MM.1S (cell line): ENCODE data around the gene ARHGAP28.

ENCODE experiments used
- EZH2 ChIP-seq: fragments of 300-600 bp; sonication (generic); optimal IDR thresholded peaks from 2 replicates; pipeline ENCODE3; 2017; ENCODE audit warnings: low read depth, mild to moderate bottlenecking, antibody characterized with exemption, low read length, mixed read lengths
- TF ChIP-seq, protein P1 (sequence below): fragments of 300-600 bp; sonication (generic); IDR thresholded peaks from 2 replicates; pipeline ENCODE4 v1.5.1; 2016; ENCODE audit warnings: antibody characterized with exemption, low read length, mixed read lengths

- TF ChIP-seq, protein P1, sequence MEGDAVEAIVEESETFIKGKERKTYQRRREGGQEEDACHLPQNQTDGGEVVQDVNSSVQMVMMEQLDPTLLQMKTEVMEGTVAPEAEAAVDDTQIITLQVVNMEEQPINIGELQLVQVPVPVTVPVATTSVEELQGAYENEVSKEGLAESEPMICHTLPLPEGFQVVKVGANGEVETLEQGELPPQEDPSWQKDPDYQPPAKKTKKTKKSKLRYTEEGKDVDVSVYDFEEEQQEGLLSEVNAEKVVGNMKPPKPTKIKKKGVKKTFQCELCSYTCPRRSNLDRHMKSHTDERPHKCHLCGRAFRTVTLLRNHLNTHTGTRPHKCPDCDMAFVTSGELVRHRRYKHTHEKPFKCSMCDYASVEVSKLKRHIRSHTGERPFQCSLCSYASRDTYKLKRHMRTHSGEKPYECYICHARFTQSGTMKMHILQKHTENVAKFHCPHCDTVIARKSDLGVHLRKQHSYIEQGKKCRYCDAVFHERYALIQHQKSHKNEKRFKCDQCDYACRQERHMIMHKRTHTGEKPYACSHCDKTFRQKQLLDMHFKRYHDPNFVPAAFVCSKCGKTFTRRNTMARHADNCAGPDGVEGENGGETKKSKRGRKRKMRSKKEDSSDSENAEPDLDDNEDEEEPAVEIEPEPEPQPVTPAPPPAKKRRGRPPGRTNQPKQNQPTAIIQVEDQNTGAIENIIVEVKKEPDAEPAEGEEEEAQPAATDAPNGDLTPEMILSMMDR, result no peak
- TF ChIP-seq EZH2, result no peak
These were observed 106.8 kb downstream of the ARHGAP28 start for GRCh38 chr18:6836331-6836730.
